HG03139 (cell line): ENCODE data around the gene CCDC71.

Experiments used
- ATAC-seq: cut with Tn5 transposase; IDR thresholded peaks from one replicate; pipeline ENCODE4 v1.9.1; 2021; ENCODE audit not compliant: unreplicated experiment

The CCDC71 gene

GRCh38 chr3:49132073-49132436 is 34.1 kb downstream of the CCDC71 start:
- ATAC-seq, result no peak

- no peak for ATAC-seq
Measured at GRCh38 chr3:49131576-49131975, 34.6 kb downstream of the CCDC71 start.

- ATAC-seq, result no peak
Measured at GRCh38 chr3:49131040-49131439, 35.1 kb downstream of the CCDC71 start.

- no peak for ATAC-seq
Measured at GRCh38 chr3:49124991-49125670, 41.0 kb downstream of the CCDC71 start.

GRCh38 chr3:49124203-49124602 is 41.9 kb downstream of the CCDC71 start:
- no peak for ATAC-seq

- ATAC-seq, result no peak
Measured at GRCh38 chr3:49123687-49124086, 42.4 kb downstream of the CCDC71 start.

- ATAC-seq, result no peak
Measured at GRCh38 chr3:49122886-49123545, 43.1 kb downstream of the CCDC71 start.

- no peak for ATAC-seq
Measured at GRCh38 chr3:49122451-49122850, 43.7 kb downstream of the CCDC71 start.

- no peak for ATAC-seq
Measured at GRCh38 chr3:49122022-49122421, 44.1 kb downstream of the CCDC71 start.

- no peak for ATAC-seq
Measured at GRCh38 chr3:49121132-49121736, 44.9 kb downstream of the CCDC71 start.

GRCh38 chr3:49120438-49121131 is 45.5 kb downstream of the CCDC71 start, which contains the start of gene USP19:
USP19 (minus strand) TSS chr3:49120823; CDS start chr3:49119145, 1,678 bp downstream.
- ATAC-seq, result no peak

GRCh38 chr3:49120096-49120437 is 46.1 kb downstream of the CCDC71 start:
- ATAC-seq, result no peak

GRCh38 chr3:49119439-49119838 is 46.7 kb downstream of the CCDC71 start:
- no peak for ATAC-seq

GRCh38 chr3:49119036-49119435 is 47.1 kb downstream of the CCDC71 start:
- ATAC-seq, result no peak
